ENCODE data around the gene YEATS4.
A peak's percentile ranks its signal among the peaks of the same experiment; 100 is the strongest.

The YEATS4 gene

GRCh38 chr12:69396041-69396440 lies 36.5 kb downstream of the YEATS4 start:
- H3K36me3 ChIP-seq (ENCODE audit: control insufficient read depth, insufficient read depth, low read length): peaks cover 19% of the 10 kb centered on the region
- no peaks in the 10 kb centered on the region for H3K4me1 ChIP-seq (ENCODE audit: control insufficient read depth, insufficient read depth, low read length, poor library complexity, severe bottlenecking)
- no peak overlapping the region for H3K27ac ChIP-seq (ENCODE audit: low read depth, low read length, severe bottlenecking)
- WGBS, 2 experiments (ENCODE audit: insufficient coverage in 2 of 2): 60 to 86% methylated on average over 1 of the region's 1 CpG
- no peak overlapping the region for H3K4me3 ChIP-seq (ENCODE audit: extremely low read depth, insufficient read depth, low read length, poor library complexity, severe bottlenecking)
- H3K9me3 ChIP-seq (ENCODE audit: control insufficient read depth, low read length): peaks cover 7% of the 10 kb centered on the region

GRCh38 chr12:69396963-69397362 lies 37.4 kb downstream of the YEATS4 start:
- no peak overlapping the region for H3K4me3 ChIP-seq (ENCODE audit: extremely low read depth, insufficient read depth, low read length, poor library complexity, severe bottlenecking)
- H3K4me1 ChIP-seq (ENCODE audit: control insufficient read depth, insufficient read depth, low read length, poor library complexity, severe bottlenecking): no peaks in the 10 kb centered on the region
- no CpG with 5 or more reads among the region's 3 CpGs for WGBS, 2 experiments (ENCODE audit: insufficient coverage in 2 of 2)
- peaks cover 9% of the 10 kb centered on the region for H3K36me3 ChIP-seq (ENCODE audit: control insufficient read depth, insufficient read depth, low read length)
- peaks cover 7% of the 10 kb centered on the region for H3K9me3 ChIP-seq (ENCODE audit: control insufficient read depth, low read length)
- H3K27ac ChIP-seq (ENCODE audit: low read depth, low read length, severe bottlenecking): no peak overlapping the region

- no peak overlapping the region for H3K4me3 ChIP-seq (ENCODE audit: extremely low read depth, insufficient read depth, low read length, poor library complexity, severe bottlenecking)
- H3K36me3 ChIP-seq (ENCODE audit: control insufficient read depth, insufficient read depth, low read length): peaks cover 9% of the 10 kb centered on the region
- H3K9me3 ChIP-seq (ENCODE audit: control insufficient read depth, low read length): peaks cover 7% of the 10 kb centered on the region
- no peak overlapping the region for H3K27ac ChIP-seq (ENCODE audit: low read depth, low read length, severe bottlenecking)
- H3K4me1 ChIP-seq (ENCODE audit: control insufficient read depth, insufficient read depth, low read length, poor library complexity, severe bottlenecking): no peaks in the 10 kb centered on the region
- no CpG with 5 or more reads among the region's 3 CpGs for WGBS, 2 experiments (ENCODE audit: insufficient coverage in 2 of 2)
Measured at GRCh38 chr12:69397978-69398377, 38.4 kb downstream of the YEATS4 start.

- peaks cover 12% of the 10 kb centered on the region for H3K36me3 ChIP-seq (ENCODE audit: control insufficient read depth, insufficient read depth, low read length)
- no peak overlapping the region for H3K27ac ChIP-seq (ENCODE audit: low read depth, low read length, severe bottlenecking)
- no peak overlapping the region for H3K4me3 ChIP-seq (ENCODE audit: extremely low read depth, insufficient read depth, low read length, poor library complexity, severe bottlenecking)
- 91 to 100% methylated on average over 1 to 2 of the region's 4 CpGs for WGBS, 2 experiments (ENCODE audit: insufficient coverage in 2 of 2)
- H3K4me1 ChIP-seq (ENCODE audit: control insufficient read depth, insufficient read depth, low read length, poor library complexity, severe bottlenecking): peaks cover 17% of the 10 kb centered on the region
- peaks cover 12% of the 10 kb centered on the region for H3K9me3 ChIP-seq (ENCODE audit: control insufficient read depth, low read length)
Measured at GRCh38 chr12:69401940-69402339, 42.4 kb downstream of the YEATS4 start.

- peak overlapping the region; percentile 92 for H3K27ac ChIP-seq (ENCODE audit: low read depth, low read length, severe bottlenecking)
- H3K9me3 ChIP-seq (ENCODE audit: control insufficient read depth, low read length): peaks cover 8% of the 10 kb centered on the region
- H3K4me1 ChIP-seq (ENCODE audit: control insufficient read depth, insufficient read depth, low read length, poor library complexity, severe bottlenecking): peaks cover 17% of the 10 kb centered on the region
- H3K36me3 ChIP-seq (ENCODE audit: control insufficient read depth, insufficient read depth, low read length): peaks cover 7% of the 10 kb centered on the region
- no peak overlapping the region for H3K4me3 ChIP-seq (ENCODE audit: extremely low read depth, insufficient read depth, low read length, poor library complexity, severe bottlenecking)
- 82% methylated on average over 3 of the region's 7 CpGs; no CpG with 5 or more reads in 1 of the 2 experiments for WGBS, 2 experiments (ENCODE audit: insufficient coverage in 2 of 2)
Measured at GRCh38 chr12:69404851-69405565, 45.5 kb downstream of the YEATS4 start.

GRCh38 chr12:69405566-69405865 lies 46.0 kb downstream of the YEATS4 start:
- 48 to 67% methylated on average over 2 of the region's 4 CpGs for WGBS, 2 experiments (ENCODE audit: insufficient coverage in 2 of 2)
- H3K27ac ChIP-seq (ENCODE audit: low read depth, low read length, severe bottlenecking): peak overlapping the region; percentile 92

GRCh38 chr12:69406217-69406616 lies 46.7 kb downstream of the YEATS4 start:
- Histone ChIP-seq H3K27ac (ENCODE audit: low read depth, low read length, severe bottlenecking) (peak overlapping the region; percentile 92), H3K4me1 (ENCODE audit: control insufficient read depth, insufficient read depth, low read length, poor library complexity, severe bottlenecking) (peaks cover 17% of the 10 kb centered on the region), H3K9me3 (ENCODE audit: control insufficient read depth, low read length) (peaks cover 8% of the 10 kb centered on the region), H3K36me3 (ENCODE audit: control insufficient read depth, insufficient read depth, low read length) (peaks cover 7% of the 10 kb centered on the region), H3K4me3 (ENCODE audit: extremely low read depth, insufficient read depth, low read length, poor library complexity, severe bottlenecking) (no peak overlapping the region)
- 100% methylated on average over 1 of the region's 2 CpGs; no CpG with 5 or more reads in 1 of the 2 experiments for WGBS, 2 experiments (ENCODE audit: insufficient coverage in 2 of 2)

More at GRCh38 chr12:69405566-69405865, 46.0 kb downstream of the YEATS4 start:
- peaks cover 17% of the 10 kb centered on the region for H3K4me1 ChIP-seq (ENCODE audit: control insufficient read depth, insufficient read depth, low read length, poor library complexity, severe bottlenecking)
- H3K4me3 ChIP-seq (ENCODE audit: extremely low read depth, insufficient read depth, low read length, poor library complexity, severe bottlenecking): no peak overlapping the region
- H3K36me3 ChIP-seq (ENCODE audit: control insufficient read depth, insufficient read depth, low read length): peaks cover 7% of the 10 kb centered on the region
- H3K9me3 ChIP-seq (ENCODE audit: control insufficient read depth, low read length): peaks cover 8% of the 10 kb centered on the region

GRCh38 chr12:69410571-69410970 lies 51.0 kb downstream of the YEATS4 start:
- no peaks in the 10 kb centered on the region for H3K9me3 ChIP-seq (ENCODE audit: control insufficient read depth, low read length)
- no peak overlapping the region for H3K27ac ChIP-seq (ENCODE audit: low read depth, low read length, severe bottlenecking)
- 86 to 91% methylated on average over 5 to 7 of the region's 9 CpGs for WGBS, 2 experiments (ENCODE audit: insufficient coverage in 2 of 2)
- H3K36me3 ChIP-seq (ENCODE audit: control insufficient read depth, insufficient read depth, low read length): peaks cover 5% of the 10 kb centered on the region
- H3K4me1 ChIP-seq (ENCODE audit: control insufficient read depth, insufficient read depth, low read length, poor library complexity, severe bottlenecking): peaks cover 7% of the 10 kb centered on the region
- H3K4me3 ChIP-seq (ENCODE audit: extremely low read depth, insufficient read depth, low read length, poor library complexity, severe bottlenecking): no peak overlapping the region

GRCh38 chr12:69412655-69413054 lies 53.1 kb downstream of the YEATS4 start:
- Histone ChIP-seq H3K27ac (ENCODE audit: low read depth, low read length, severe bottlenecking) (no peak overlapping the region), H3K36me3 (ENCODE audit: control insufficient read depth, insufficient read depth, low read length) (peaks cover 5% of the 10 kb centered on the region), H3K9me3 (ENCODE audit: control insufficient read depth, low read length) (no peaks in the 10 kb centered on the region), H3K4me1 (ENCODE audit: control insufficient read depth, insufficient read depth, low read length, poor library complexity, severe bottlenecking) (peaks cover 7% of the 10 kb centered on the region), H3K4me3 (ENCODE audit: extremely low read depth, insufficient read depth, low read length, poor library complexity, severe bottlenecking) (no peak overlapping the region)
- 79 to 80% methylated on average over 3 of the region's 3 CpGs for WGBS, 2 experiments (ENCODE audit: insufficient coverage in 2 of 2)

- 60 to 74% methylated on average over 4 to 6 of the region's 8 CpGs for WGBS, 2 experiments (ENCODE audit: insufficient coverage in 2 of 2)
- no peak overlapping the region for H3K4me3 ChIP-seq (ENCODE audit: extremely low read depth, insufficient read depth, low read length, poor library complexity, severe bottlenecking)
- H3K4me1 ChIP-seq (ENCODE audit: control insufficient read depth, insufficient read depth, low read length, poor library complexity, severe bottlenecking): peaks cover 7% of the 10 kb centered on the region
- no peaks in the 10 kb centered on the region for H3K36me3 ChIP-seq (ENCODE audit: control insufficient read depth, insufficient read depth, low read length)
- H3K27ac ChIP-seq (ENCODE audit: low read depth, low read length, severe bottlenecking): peak overlapping the region; percentile 76
- H3K9me3 ChIP-seq (ENCODE audit: control insufficient read depth, low read length): no peaks in the 10 kb centered on the region
Measured at GRCh38 chr12:69415471-69416275, 56.1 kb downstream of the YEATS4 start.

GRCh38 chr12:69417231-69417630 lies 57.7 kb downstream of the YEATS4 start:
- Histone ChIP-seq H3K4me3 (ENCODE audit: extremely low read depth, insufficient read depth, low read length, poor library complexity, severe bottlenecking) (no peak overlapping the region), H3K27ac (ENCODE audit: low read depth, low read length, severe bottlenecking) (no peak overlapping the region), H3K36me3 (ENCODE audit: control insufficient read depth, insufficient read depth, low read length) (no peaks in the 10 kb centered on the region), H3K9me3 (ENCODE audit: control insufficient read depth, low read length) (no peaks in the 10 kb centered on the region), H3K4me1 (ENCODE audit: control insufficient read depth, insufficient read depth, low read length, poor library complexity, severe bottlenecking) (peaks cover 7% of the 10 kb centered on the region)
- WGBS, 2 experiments (ENCODE audit: insufficient coverage in 2 of 2): 92 to 98% methylated on average over 3 to 5 of the region's 5 CpGs
